ENCODE results near the gene LKAAEAR1.

GRCh38 chr20:64074963-64075362 is 9.2 kb downstream of the LKAAEAR1 start:
- TF ChIP-seq RARB (CRISPR knock-in tag; IDR thresholded peaks at IDR 0.05) (no peak), OSR1 (CRISPR knock-in tag; IDR thresholded peaks at IDR 0.05) (no peak), ZFP3 (CRISPR knock-in tag; IDR thresholded peaks at IDR 0.05) (no peak), ZFP30 (CRISPR knock-in tag; IDR thresholded peaks at IDR 0.05) (no peak), ZC3H10 (CRISPR knock-in tag; IDR thresholded peaks at IDR 0.05) (no peak), PPARA (CRISPR knock-in tag; IDR thresholded peaks at IDR 0.05; ENCODE audit: borderline replicate concordance) (no peak), PATZ1 (CRISPR knock-in tag; IDR thresholded peaks at IDR 0.05; ENCODE audit: borderline replicate concordance) (no peak), ZNF8 (CRISPR knock-in tag; IDR thresholded peaks at IDR 0.05) (no peak), TOX (CRISPR knock-in tag; IDR thresholded peaks at IDR 0.05; ENCODE audit: borderline replicate concordance) (no peak)

Measured in SK-N-SH treated with all-trans-retinoic acid at 6 μM for 48 hours (cell line).